ENCODE measurements around the gene PHOX2B.
"Not testable (repeated sequence)": the region's sequence is repeated elsewhere in the genome, so short reads cannot be mapped to it uniquely, and the experiment has no call there.

The PHOX2B gene

GRCh38 chr4:41711654-41712053, 36.9 kb downstream of the PHOX2B start:
- DNase-seq, result not testable (repeated sequence)

- peak; percentile 47 for DNase-seq
Measured at GRCh38 chr4:41709844-41710481, 38.6 kb downstream of the PHOX2B start.

- no peak for DNase-seq
Measured at GRCh38 chr4:41703785-41704184, 44.7 kb downstream of the PHOX2B start.

DNA sequence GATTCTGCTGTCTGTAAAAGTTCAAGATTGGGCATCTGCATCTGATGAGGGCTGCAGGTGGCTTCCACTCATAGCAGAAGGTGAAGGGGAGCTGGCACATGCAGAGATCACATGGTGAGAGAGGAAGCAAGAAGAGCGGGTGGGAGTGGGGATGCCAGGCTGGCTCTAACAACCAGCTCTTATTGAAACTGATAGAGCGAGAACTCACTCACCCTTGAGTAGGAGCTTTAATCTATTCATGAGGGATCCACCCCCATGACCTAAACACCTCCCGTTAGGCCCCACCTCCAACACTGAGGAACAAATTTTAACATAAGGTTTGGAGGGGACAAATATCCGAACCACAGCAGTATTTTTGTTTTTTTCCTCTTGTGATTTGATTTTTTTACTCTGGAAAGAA, 45.8 kb downstream of the PHOX2B start:
- DNase-seq, result no peak

GRCh38 chr4:41701983-41702382, 46.5 kb downstream of the PHOX2B start:
- no peak for DNase-seq

- no peak for DNase-seq
Measured at GRCh38 chr4:41696763-41697162, 51.8 kb downstream of the PHOX2B start.

GRCh38 chr4:41696131-41696530, 52.4 kb downstream of the PHOX2B start:
- no peak for DNase-seq

Data from fibroblast of skin of back (primary cell).